Gastrocnemius medialis (tissue), 4 donors: ENCODE measurements around the gene SYNJ2.

Experiments used
- CTCF ChIP-seq, 5 experiments: fragments of 450-650 bp in 3 of 5; fragments of 200-600 bp in 2 of 5; sonication (generic) in 2 of 5; IDR thresholded peaks in 4 of 5; conservative IDR thresholded peaks in 1 of 5; 1 replicate in 4 of 5; 2 replicates in 1 of 5; pipeline ENCODE4 v1.5.1; 2016 to 2019; ENCODE audit warnings: antibody characterized with exemption in 5 of 5, mild to moderate bottlenecking in 3 of 5, moderate library complexity in 3 of 5
- POLR2A ChIP-seq, 2 donors: fragments of 450-650 bp; IDR thresholded peaks; one replicate each; pipeline ENCODE4 v1.6.1; 2017; ENCODE audit warnings: antibody characterized with exemption in 2 of 2, mild to moderate bottlenecking in 2 of 2, moderate library complexity in 2 of 2

GRCh38 chr6:157996201-157996712 is 14.6 kb downstream of the SYNJ2 start:
- TF ChIP-seq CTCF (IDR thresholded peaks at IDR 0.05 in 4 of 5, conservative IDR thresholded peaks at IDR 0.05 in 1 of 5), result no peak
- no peak for TF ChIP-seq POLR2A (IDR thresholded peaks at IDR 0.05)
